ENCODE data around the gene ALOX15B. TPM values are rescaled to one million over a fixed set of nuclear protein-coding genes. Genes with fewer than 3 reads are reported as not detected.

ALOX15B gene
- total RNA-seq, 6 donors from 2014 or later: 46.2 to 177 (median 105) TPM

DNA sequence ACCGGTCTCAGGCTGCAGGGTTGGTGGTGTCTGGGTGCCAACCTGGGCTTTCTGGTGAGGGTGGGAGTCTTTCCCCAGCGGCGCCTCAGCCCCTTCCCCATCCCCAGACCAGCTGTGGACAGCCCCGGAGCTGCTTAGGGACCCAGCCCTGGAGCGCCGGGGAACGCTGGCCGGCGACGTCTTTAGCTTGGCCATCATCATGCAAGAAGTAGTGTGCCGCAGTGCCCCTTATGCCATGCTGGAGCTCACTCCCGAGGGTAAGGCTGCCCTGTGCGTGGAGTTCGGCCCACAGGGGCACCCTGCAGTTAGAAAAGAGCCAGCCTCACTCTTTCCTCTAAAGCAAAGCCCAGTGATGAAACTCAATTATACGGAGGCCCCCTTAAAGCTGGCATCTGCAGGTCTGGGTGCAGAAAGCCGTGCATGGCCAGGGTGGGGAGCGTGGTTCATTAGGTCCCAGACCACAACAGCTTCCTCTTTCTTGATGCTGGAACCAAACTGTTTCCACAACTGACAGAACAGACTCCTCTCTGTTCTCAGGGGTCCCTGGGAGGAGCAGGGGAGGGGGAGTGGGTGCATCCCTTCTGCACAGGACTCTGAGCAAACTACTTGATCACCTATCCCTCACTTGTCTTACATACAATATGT lies 25.7 kb upstream of the ALOX15B start:
- DNase-seq (peak in 1 of 2 donors; percentile 61), ATAC-seq (ENCODE audit: low FRiP score in 2 of 2) (no peak)
- H3K27ac ChIP-seq: no peak overlapping the region
- no peak for TF ChIP-seq EP300 (IDR thresholded peaks at IDR 0.05)
- TF ChIP-seq POLR2A (IDR thresholded peaks at IDR 0.05): no peak
- no peak for TF ChIP-seq POLR2AphosphoS5 (IDR thresholded peaks at IDR 0.05)
- TF ChIP-seq, protein P1, sequence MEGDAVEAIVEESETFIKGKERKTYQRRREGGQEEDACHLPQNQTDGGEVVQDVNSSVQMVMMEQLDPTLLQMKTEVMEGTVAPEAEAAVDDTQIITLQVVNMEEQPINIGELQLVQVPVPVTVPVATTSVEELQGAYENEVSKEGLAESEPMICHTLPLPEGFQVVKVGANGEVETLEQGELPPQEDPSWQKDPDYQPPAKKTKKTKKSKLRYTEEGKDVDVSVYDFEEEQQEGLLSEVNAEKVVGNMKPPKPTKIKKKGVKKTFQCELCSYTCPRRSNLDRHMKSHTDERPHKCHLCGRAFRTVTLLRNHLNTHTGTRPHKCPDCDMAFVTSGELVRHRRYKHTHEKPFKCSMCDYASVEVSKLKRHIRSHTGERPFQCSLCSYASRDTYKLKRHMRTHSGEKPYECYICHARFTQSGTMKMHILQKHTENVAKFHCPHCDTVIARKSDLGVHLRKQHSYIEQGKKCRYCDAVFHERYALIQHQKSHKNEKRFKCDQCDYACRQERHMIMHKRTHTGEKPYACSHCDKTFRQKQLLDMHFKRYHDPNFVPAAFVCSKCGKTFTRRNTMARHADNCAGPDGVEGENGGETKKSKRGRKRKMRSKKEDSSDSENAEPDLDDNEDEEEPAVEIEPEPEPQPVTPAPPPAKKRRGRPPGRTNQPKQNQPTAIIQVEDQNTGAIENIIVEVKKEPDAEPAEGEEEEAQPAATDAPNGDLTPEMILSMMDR (IDR thresholded peaks at IDR 0.05): no peak
- peaks cover 15 to 29% (median 26%) of the 10 kb centered on the region in 4 donors for H3K4me1 ChIP-seq
- H3K4me3 ChIP-seq: no peak overlapping the region
- 62 to 76% methylated on average over 10 to 17 of the region's 17 CpGs for WGBS, 2 donors
- no peaks in the 10 kb centered on the region for H3K9me3 ChIP-seq
- H3K27me3 ChIP-seq: peaks cover 0 to 11% (median 5%) of the 10 kb centered on the region in 4 donors
- no peaks in the 10 kb centered on the region for H3K36me3 ChIP-seq

DNA sequence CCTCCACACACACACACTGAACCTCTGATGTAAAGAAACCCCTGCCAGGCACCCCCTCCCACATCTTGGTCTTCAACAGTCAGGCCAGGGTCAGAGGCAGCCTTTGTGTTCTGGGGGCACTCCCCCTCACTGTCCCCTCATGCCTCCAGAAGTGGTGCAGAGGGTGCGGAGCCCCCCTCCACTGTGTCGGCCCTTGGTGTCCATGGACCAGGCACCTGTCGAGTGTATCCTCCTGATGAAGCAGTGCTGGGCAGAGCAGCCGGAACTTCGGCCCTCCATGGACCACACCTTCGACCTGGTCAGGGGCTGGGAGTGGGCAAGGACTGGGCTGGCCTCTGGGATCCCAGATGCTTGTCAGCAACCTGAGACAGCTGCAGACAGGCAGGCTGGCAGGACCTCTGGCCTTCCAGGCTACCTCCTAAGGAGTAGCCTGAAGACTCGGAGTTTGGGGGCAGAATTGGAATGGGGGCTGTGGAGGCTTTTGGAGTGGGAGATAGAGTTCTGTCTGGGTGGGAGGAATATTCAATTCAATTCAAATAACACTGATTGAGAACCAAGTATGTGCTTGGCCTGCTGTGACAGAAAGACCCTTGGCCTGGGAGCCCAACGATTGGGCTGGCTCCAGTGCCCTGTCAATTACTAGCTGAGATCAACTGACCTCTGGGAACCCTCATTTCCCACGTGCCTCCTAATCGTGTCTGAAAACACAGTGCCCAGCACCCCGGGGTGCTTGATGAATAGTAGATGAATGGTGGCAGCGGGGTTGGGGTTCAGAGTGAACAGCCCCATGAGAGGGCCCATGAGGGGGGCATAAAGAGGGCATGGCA lies 24.9 kb upstream of the ALOX15B start:
- no peaks in the 10 kb centered on the region for H3K36me3 ChIP-seq
- DNase-seq: no peak
- TF ChIP-seq POLR2AphosphoS5 (IDR thresholded peaks at IDR 0.05) (no peak), POLR2A (IDR thresholded peaks at IDR 0.05) (no peak), EP300 (IDR thresholded peaks at IDR 0.05) (no peak)
- TF ChIP-seq, protein P1 (IDR thresholded peaks at IDR 0.05): no peak
- H3K4me3 ChIP-seq: no peak overlapping the region
- no peak overlapping the region for H3K27ac ChIP-seq
- H3K27me3 ChIP-seq: peaks cover 0 to 11% (median 5%) of the 10 kb centered on the region in 4 donors
- ATAC-seq (ENCODE audit: low FRiP score in 2 of 2): no peak
- peaks cover 15 to 32% (median 29%) of the 10 kb centered on the region in 4 donors for H3K4me1 ChIP-seq
- H3K9me3 ChIP-seq: no peaks in the 10 kb centered on the region
- WGBS, 2 donors: 85 to 86% methylated on average over 11 to 12 of the region's 12 CpGs

DNA sequence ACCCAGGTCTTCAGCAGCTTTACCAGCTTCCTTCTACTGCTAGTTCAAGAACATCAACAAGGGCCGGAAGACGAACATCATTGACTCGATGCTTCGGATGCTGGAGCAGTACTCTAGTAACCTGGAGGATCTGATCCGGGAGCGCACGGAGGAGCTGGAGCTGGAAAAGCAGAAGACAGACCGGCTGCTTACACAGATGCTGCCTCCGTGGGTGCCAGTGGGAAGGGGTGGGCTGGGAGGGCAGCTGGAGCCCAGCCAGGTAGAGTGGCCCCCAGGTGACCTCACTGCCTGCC lies 24.4 kb upstream of the ALOX15B start:
- ATAC-seq (ENCODE audit: low FRiP score in 2 of 2) (no peak), DNase-seq (no peak)
- no peak for TF ChIP-seq EP300 (IDR thresholded peaks at IDR 0.05)
- TF ChIP-seq, protein P1 (IDR thresholded peaks at IDR 0.05): no peak

DNA sequence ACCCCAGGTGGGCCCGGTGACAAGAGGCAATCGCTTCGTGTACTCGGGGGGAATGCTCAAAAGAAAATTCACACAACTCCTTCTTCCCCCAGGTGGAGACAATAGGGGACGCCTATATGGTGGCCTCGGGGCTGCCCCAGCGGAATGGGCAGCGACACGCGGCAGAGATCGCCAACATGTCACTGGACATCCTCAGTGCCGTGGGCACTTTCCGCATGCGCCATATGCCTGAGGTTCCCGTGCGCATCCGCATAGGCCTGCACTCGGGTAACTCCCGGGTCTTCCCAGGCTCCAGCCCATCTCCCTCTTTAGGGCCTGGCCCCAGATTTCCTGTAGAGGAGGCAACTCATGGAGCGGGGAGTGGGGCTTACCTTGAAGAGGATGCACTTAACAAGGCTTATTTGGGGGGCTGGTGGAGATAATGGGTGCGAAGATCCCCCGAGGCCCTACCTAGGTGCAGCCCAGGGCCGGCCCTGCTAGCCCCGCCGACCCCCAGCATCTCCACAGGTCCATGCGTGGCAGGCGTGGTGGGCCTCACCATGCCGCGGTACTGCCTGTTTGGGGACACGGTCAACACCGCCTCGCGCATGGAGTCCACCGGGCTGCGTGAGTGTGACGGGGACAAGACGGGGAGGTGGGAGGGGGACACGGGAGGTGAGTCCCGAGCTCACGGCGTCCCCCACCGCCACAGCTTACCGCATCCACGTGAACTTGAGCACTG lies 23.5 kb upstream of the ALOX15B start:
- ATAC-seq (ENCODE audit: low FRiP score in 2 of 2): no peak
- H3K9me3 ChIP-seq: no peaks in the 10 kb centered on the region
- TF ChIP-seq POLR2A (IDR thresholded peaks at IDR 0.05): no peak
- TF ChIP-seq, protein P1 (IDR thresholded peaks at IDR 0.05): no peak
- no peak for TF ChIP-seq POLR2AphosphoS5 (IDR thresholded peaks at IDR 0.05)
- no peak for TF ChIP-seq EP300 (IDR thresholded peaks at IDR 0.05)
- H3K27me3 ChIP-seq: peaks cover 0 to 11% (median 5%) of the 10 kb centered on the region in 4 donors
- peak overlapping the region in 1 of 4 donors; percentile 88 for H3K27ac ChIP-seq
- no peaks in the 10 kb centered on the region for H3K36me3 ChIP-seq
- DNase-seq: peak in 1 of 2 donors; percentile 77
- peaks cover 15 to 47% (median 40%) of the 10 kb centered on the region in 4 donors for H3K4me1 ChIP-seq
- WGBS, 2 donors: 70 to 76% methylated on average over 32 to 44 of the region's 44 CpGs
- H3K4me3 ChIP-seq: peak overlapping the region in 3 of 4 donors; percentile 41 to 55 (median 52)

More for the DNA sequence above, 24.4 kb upstream of the ALOX15B start:
- 88 to 92% methylated on average over 9 of the region's 9 CpGs for WGBS, 2 donors
- H3K27me3 ChIP-seq: peaks cover 0 to 11% (median 5%) of the 10 kb centered on the region in 4 donors
- H3K4me1 ChIP-seq: peaks cover 15 to 38% (median 35%) of the 10 kb centered on the region in 4 donors
- H3K27ac ChIP-seq: no peak overlapping the region
- no peaks in the 10 kb centered on the region for H3K9me3 ChIP-seq
- no peaks in the 10 kb centered on the region for H3K36me3 ChIP-seq
- H3K4me3 ChIP-seq: no peak overlapping the region

Data from upper lobe of left lung (tissue), 6 donors.